NCI-H446 (cell line): ENCODE results near the gene ABHD17C.
"Not testable (repeated sequence)": the region's sequence is repeated elsewhere in the genome, so short reads cannot be mapped to it uniquely, and the experiment has no call there.

Experiments
- DNase-seq, 2 experiments: peaks; one replicate each; lab custom pipeline; 2025; lab: John Stamatoyannopoulos, UW

Gene ABHD17C

GRCh38 chr15:80730926-80731325 is 35.8 kb downstream of the ABHD17C start:
- DNase-seq: no peak

GRCh38 chr15:80732167-80732566 is 37.1 kb downstream of the ABHD17C start:
- no peak for DNase-seq

GRCh38 chr15:80732818-80733217 is 37.7 kb downstream of the ABHD17C start:
- DNase-seq: no peak

- peak in 1 of 2 experiments; percentile 40 for DNase-seq
Measured at GRCh38 chr15:80733460-80733859, 38.4 kb downstream of the ABHD17C start.

- no peak for DNase-seq
Measured at GRCh38 chr15:80735344-80735743, 40.2 kb downstream of the ABHD17C start.

- no peak for DNase-seq
Measured at GRCh38 chr15:80736560-80736959, 41.5 kb downstream of the ABHD17C start.

- DNase-seq: no peak
Measured at GRCh38 chr15:80739919-80740318, 44.8 kb downstream of the ABHD17C start.

GRCh38 chr15:80742081-80742480 is 47.0 kb downstream of the ABHD17C start:
- DNase-seq: no peak

- no peak for DNase-seq
Measured at GRCh38 chr15:80743189-80743833, 48.2 kb downstream of the ABHD17C start.

GRCh38 chr15:80744415-80744814 is 49.3 kb downstream of the ABHD17C start:
- no peak for DNase-seq

- no peak for DNase-seq
Measured at GRCh38 chr15:80744826-80745225, 49.7 kb downstream of the ABHD17C start.

- DNase-seq: no peak
Measured at GRCh38 chr15:80745888-80746287, 50.8 kb downstream of the ABHD17C start.

- no peak for DNase-seq
Measured at GRCh38 chr15:80747317-80748053, 52.4 kb downstream of the ABHD17C start.

GRCh38 chr15:80749589-80749988 is 54.5 kb downstream of the ABHD17C start:
- DNase-seq: no peak

GRCh38 chr15:80750575-80750974 is 55.5 kb downstream of the ABHD17C start:
- no peak for DNase-seq

- DNase-seq: no peak
Measured at GRCh38 chr15:80752204-80752603, 57.1 kb downstream of the ABHD17C start.

GRCh38 chr15:80753161-80753560 is 58.1 kb downstream of the ABHD17C start:
- no peak for DNase-seq

GRCh38 chr15:80754014-80754413 is 58.9 kb downstream of the ABHD17C start:
- no peak for DNase-seq

GRCh38 chr15:80755885-80756284 is 60.8 kb downstream of the ABHD17C start:
- DNase-seq: no peak

GRCh38 chr15:80758130-80758745 is 63.1 kb downstream of the ABHD17C start:
- no peak for DNase-seq

GRCh38 chr15:80760960-80761359 is 65.8 kb downstream of the ABHD17C start:
- DNase-seq: no peak

- DNase-seq: no peak
Measured at GRCh38 chr15:80761754-80762153, 66.6 kb downstream of the ABHD17C start.

GRCh38 chr15:80763235-80763634 is 68.1 kb downstream of the ABHD17C start:
- DNase-seq: not testable (repeated sequence)
